Measurements from ENCODE around the gene WDPCP. TPM values are rescaled to one million over a fixed set of nuclear protein-coding genes. Genes with fewer than 3 reads are reported as not detected.

WDPCP gene
- total and polyA plus RNA-seq, 2 of the 13 experiments (the other 11 are each of a cell fraction or from before 2014, with no cell fraction given) = 2.9 to 5.2 TPM

DNA sequence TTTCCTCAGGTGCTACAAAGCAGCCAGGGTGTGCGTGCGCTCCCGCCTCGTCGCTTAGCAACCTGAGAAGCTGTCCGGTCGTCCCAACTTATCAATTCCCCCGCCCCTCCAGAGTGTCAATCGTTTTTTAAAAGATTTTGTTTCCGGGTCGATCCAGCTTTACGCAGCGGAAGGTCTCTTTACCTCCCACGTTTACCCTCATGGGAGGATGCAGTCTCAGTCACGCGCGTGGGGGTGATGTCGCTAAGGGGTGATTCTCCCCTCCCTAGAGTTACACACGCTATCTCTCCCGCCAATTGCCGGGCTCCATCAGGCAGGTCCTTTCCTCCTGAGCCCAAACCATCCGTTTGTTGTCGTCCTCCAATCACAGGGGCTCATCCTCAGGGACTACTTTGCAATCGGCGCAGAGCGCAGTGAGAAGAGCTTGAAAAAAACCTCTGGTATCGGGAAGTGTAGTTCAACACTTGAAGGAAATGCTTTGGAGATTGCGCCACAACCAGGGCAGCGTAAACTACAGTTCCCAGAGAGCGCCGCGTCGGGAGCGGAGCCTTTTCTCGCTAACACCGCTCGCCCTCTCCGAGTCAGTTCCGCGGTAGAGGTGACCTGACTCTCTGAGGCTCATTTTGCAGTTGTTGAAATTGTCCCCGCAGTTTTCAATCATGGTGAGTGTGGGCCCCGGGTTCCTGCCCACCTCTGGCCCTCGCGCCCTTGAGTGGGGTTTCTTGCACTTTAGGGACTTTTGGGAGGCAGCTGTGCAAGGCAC, at the start of gene WDPCP, which contains the start of gene MDH1 (continued):
- TF ChIP-seq, protein P1, sequence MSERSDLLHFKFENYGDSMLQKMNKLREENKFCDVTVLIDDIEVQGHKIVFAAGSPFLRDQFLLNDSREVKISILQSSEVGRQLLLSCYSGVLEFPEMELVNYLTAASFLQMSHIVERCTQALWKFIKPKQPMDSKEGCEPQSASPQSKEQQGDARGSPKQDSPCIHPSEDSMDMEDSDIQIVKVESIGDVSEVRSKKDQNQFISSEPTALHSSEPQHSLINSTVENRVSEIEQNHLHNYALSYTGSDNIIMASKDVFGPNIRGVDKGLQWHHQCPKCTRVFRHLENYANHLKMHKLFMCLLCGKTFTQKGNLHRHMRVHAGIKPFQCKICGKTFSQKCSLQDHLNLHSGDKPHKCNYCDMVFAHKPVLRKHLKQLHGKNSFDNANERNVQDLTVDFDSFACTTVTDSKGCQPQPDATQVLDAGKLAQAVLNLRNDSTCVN (CRISPR knock-in tag; IDR thresholded peaks at IDR 0.05; ENCODE audit: borderline replicate concordance) = peak; percentile 80; the same call in 1 of the 2 replicates
- TF ChIP-seq FOXA1 (IDR thresholded peaks at IDR 0.05) (no peak), FOXA1 (CRISPR knock-in tag; IDR thresholded peaks at IDR 0.05) (no peak), TCF7 (IDR thresholded peaks at IDR 0.05; ENCODE audit: low read depth) (no peak), HNF4A (CRISPR knock-in tag; IDR thresholded peaks at IDR 0.05) (peak; percentile 44), GLI4 (CRISPR knock-in tag; IDR thresholded peaks at IDR 0.05; ENCODE audit: borderline replicate concordance) (no peak), FOXA3 (CRISPR knock-in tag; IDR thresholded peaks at IDR 0.05) (peak; percentile 71; the same call in 1 of the 2 replicates), FOXP1 (IDR thresholded peaks at IDR 0.05) (no peak), FOXP1 (CRISPR knock-in tag; IDR thresholded peaks at IDR 0.05) (peak; percentile 47; the same call in 1 of the 2 replicates), ZNF296 (CRISPR knock-in tag; conservative IDR thresholded peaks at IDR 0.05) (peak; percentile 74; the same call in 1 of the 2 replicates), GTF2F1 (IDR thresholded peaks at IDR 0.05; ENCODE audit: low read length) (peak; percentile 44; the same call in 1 of the 2 replicates), PCBP2 (optimal IDR thresholded peaks at IDR 0.05; ENCODE audit: low read depth, low read length, poor library complexity, severe bottlenecking) (no peak), ZNF577 (CRISPR knock-in tag; IDR thresholded peaks at IDR 0.05; ENCODE audit: borderline replicate concordance, low read depth) (no peak), SOX13 (IDR thresholded peaks at IDR 0.05) (peak; percentile 31; the same call in 1 of the 2 replicates), SOX13 (CRISPR knock-in tag; conservative IDR thresholded peaks at IDR 0.05 in 1 of 2, IDR thresholded peaks at IDR 0.05 in 1 of 2) (peak; percentile 54 to 60; a peak in 3 of 4 replicates), SUZ12 (IDR thresholded peaks at IDR 0.05; ENCODE audit: low read depth, low read length) (peak; percentile 98), ZNF124 (CRISPR knock-in tag; IDR thresholded peaks at IDR 0.05) (peak; percentile 96), SP4 (CRISPR knock-in tag; IDR thresholded peaks at IDR 0.05) (peak; percentile 89), ZNF329 (CRISPR knock-in tag; IDR thresholded peaks at IDR 0.05; ENCODE audit: low read depth) (no peak), NFKBIZ (CRISPR knock-in tag; IDR thresholded peaks at IDR 0.05) (peak; percentile 79; the same call in 1 of the 2 replicates), NFYC (CRISPR knock-in tag; IDR thresholded peaks at IDR 0.05) (peak; percentile 93)
- TF ChIP-seq, protein P2, sequence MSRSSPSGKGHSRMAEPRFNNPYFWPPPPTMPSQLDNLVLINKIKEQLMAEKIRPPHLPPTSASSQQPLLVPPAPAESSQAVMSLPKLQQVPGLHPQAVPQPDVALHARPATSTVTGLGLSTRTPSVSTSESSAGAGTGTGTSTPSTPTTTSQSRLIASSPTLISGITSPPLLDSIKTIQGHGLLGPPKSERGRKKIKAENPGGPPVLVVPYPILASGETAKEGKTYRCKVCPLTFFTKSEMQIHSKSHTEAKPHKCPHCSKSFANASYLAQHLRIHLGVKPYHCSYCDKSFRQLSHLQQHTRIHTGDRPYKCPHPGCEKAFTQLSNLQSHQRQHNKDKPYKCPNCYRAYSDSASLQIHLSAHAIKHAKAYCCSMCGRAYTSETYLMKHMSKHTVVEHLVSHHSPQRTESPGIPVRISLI (CRISPR knock-in tag; IDR thresholded peaks at IDR 0.05; ENCODE audit: borderline replicate concordance) = peak; percentile 98
- TF ChIP-seq, protein P3, sequence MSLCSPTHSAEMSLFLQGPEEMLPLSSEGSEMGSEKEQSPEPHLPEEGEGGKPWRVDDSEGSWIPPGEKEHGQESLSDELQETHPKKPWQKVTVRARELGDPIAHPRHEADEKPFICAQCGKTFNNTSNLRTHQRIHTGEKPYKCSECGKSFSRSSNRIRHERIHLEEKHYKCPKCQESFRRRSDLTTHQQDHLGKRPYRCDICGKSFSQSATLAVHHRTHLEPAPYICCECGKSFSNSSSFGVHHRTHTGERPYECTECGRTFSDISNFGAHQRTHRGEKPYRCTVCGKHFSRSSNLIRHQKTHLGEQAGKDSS (CRISPR knock-in tag; IDR thresholded peaks at IDR 0.05; ENCODE audit: borderline replicate concordance, low read depth) = peak; percentile 91; the same call in 1 of the 2 replicates
- TF ChIP-seq, protein P4, sequence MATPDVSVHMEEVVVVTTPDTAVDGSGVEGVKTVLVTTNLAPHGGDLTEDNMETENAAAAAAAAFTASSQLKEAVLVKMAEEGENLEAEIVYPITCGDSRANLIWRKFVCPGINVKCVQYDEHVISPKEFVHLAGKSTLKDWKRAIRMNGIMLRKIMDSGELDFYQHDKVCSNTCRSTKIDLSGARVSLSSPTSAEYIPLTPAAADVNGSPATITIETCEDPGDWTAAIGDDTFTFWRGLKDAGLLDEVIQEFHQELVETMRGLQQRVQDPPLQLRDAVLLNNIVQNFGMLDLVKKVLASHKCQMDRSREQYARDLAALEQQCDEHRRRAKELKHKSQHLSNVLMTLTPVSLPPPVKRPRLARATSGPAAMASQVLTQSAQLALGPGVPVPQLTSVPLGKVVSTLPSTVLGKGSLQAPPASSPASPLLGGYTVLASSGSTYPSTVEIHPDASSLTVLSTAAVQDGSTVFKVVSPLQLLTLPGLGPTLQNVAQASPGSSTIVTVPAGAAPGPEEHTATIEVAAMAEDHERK (CRISPR knock-in tag; IDR thresholded peaks at IDR 0.05; ENCODE audit: low read depth) = peak; percentile 79
- TF ChIP-seq, protein P5, sequence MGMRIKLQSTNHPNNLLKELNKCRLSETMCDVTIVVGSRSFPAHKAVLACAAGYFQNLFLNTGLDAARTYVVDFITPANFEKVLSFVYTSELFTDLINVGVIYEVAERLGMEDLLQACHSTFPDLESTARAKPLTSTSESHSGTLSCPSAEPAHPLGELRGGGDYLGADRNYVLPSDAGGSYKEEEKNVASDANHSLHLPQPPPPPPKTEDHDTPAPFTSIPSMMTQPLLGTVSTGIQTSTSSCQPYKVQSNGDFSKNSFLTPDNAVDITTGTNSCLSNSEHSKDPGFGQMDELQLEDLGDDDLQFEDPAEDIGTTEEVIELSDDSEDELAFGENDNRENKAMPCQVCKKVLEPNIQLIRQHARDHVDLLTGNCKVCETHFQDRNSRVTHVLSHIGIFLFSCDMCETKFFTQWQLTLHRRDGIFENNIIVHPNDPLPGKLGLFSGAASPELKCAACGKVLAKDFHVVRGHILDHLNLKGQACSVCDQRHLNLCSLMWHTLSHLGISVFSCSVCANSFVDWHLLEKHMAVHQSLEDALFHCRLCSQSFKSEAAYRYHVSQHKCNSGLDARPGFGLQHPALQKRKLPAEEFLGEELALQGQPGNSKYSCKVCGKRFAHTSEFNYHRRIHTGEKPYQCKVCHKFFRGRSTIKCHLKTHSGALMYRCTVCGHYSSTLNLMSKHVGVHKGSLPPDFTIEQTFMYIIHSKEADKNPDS (CRISPR knock-in tag; IDR thresholded peaks at IDR 0.05) = no peak

Data from HepG2 (cell line).